NCI-H187 (cell line): ENCODE results near the gene RSBN1L.
"Not testable (repeated sequence)": the region's sequence is repeated elsewhere in the genome, so short reads cannot be mapped to it uniquely, and the experiment has no call there.

Source experiments
- DNase-seq, 2 experiments: peaks; one replicate each; lab custom pipeline; 2025; lab: John Stamatoyannopoulos, UW

RSBN1L gene

DNA sequence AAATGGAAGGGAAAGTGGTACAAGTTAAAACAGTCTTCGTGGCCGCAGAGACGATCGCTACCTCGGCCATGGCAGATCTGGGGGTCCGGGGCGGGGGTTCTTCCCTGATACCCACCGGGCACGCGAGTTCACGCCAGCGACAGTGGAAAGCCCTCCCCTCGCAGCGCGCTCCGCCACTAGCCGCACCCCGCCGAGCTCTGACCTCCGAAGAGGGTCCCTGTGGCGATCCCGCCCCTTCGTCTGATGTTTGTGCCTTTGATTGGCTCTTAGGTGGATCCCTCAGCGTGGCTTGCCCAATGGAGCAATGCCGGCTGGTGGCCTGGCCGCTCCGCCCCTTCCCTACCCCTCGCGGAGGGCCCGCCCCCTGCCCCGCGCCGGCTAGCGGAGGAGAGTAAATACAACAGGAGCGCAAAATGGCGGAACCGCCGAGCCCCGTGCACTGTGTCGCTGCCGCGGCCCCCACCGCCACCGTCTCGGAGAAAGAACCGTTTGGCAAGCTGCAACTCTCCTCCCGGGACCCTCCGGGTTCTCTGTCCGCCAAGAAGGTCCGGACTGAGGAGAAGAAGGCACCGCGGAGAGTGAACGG, at the start of gene RSBN1L:
TSS of gene RSBN1L (plus strand) at position 403 of the 586 bp plus-strand sequence. CDS start at position 414, 11 bp downstream.
- DNase-seq, result peak; percentile 95 to 98

GRCh38 chr7:77648742-77649338, 47.4 kb upstream of the RSBN1L start:
- no peak for DNase-seq

- DNase-seq, result no peak
Measured at GRCh38 chr7:77649716-77650349, 46.4 kb upstream of the RSBN1L start.

DNA sequence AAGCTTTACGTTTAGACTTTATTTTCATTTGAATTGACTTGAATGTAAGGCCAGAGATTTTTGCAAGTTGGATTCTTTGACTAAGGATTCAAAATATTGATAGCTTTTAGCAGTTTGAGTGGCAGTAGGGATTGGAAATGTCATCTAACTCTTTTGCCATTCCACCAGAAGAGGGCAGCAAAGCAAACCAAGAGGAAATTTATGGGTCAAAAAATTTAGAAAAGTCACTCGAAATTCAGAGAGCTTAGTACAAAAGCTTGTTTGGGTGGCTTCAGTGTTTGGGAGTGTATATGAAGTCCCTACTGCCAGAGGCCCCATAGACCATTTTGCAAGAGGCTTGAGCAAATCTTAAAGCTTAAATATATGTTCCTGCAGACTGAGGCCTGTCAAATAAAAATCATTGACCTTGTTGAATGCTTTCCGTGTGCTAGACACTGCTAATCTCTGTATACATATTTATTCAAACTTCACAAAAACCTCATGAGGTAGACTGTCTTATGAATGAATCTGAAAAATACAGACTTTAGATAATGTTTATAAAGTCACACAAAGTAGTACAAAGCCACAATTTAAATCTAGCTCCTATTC, 44.6 kb upstream of the RSBN1L start:
- no peak for DNase-seq

DNA sequence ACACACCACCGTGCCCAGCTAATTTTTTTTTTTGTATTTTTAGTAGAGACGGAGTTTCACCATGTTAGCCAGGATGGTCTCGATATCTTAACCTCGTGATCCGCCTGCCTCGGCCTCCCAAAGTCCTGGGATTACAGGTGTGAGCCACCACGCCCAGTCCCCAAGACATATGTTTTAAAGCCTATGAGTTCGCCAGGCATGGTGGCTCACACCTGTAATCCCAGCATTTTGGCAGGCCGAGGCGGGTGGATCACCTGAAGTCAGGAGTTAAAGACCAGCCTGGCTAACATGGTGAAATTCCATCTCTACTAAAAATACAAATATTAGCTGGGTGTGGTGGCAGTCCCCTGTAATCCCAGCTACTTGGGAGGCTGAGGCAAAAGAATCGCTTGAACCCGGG, 43.4 kb upstream of the RSBN1L start:
- not testable (repeated sequence) for DNase-seq

DNA sequence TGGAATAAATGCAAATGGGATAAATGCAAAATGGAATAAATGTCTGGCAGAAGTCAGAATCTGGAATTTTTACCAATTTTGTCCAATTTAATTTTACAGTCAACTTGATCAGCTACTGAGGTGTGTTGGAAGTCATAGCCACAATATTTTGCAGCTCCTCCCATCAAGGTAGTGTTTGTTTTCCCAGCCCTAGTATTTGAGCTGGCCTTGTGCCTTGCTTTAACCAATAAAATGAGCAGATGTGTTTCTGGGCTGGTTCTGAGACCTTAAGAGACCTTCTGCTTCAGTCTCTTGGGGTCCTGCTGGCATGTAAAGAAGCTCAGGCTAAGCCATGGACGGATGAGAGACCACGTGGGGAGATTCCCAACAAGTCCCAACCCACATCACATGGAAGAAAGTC, 42.7 kb upstream of the RSBN1L start:
- no peak for DNase-seq

GRCh38 chr7:77655356-77655755, 40.9 kb upstream of the RSBN1L start:
- no peak for DNase-seq

- DNase-seq, result no peak
Measured at GRCh38 chr7:77655836-77656455, 40.3 kb upstream of the RSBN1L start.

- DNase-seq, result peak in 1 of 2 experiments; percentile 5
Measured at GRCh38 chr7:77657427-77658224, 38.6 kb upstream of the RSBN1L start.

DNA sequence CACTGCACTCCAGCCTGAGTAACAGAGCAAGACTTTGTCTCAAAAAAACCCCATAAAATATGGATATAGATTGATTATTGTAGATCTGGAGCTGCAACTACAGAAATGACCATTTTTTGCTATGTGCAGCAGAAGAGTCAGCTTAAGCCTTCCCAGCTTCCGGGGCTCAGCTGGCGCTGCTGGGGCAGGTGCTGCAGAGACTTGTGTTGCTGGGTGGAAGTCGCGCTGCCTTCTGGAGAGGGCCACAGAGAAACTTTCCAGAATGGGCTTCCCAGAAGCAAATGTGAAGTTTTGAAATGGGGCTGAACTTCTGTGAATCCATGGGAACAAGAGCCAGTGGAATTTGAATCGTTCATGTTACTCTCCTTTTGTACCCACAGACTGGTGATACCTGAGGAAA, 37.3 kb upstream of the RSBN1L start:
- DNase-seq, result no peak

DNA sequence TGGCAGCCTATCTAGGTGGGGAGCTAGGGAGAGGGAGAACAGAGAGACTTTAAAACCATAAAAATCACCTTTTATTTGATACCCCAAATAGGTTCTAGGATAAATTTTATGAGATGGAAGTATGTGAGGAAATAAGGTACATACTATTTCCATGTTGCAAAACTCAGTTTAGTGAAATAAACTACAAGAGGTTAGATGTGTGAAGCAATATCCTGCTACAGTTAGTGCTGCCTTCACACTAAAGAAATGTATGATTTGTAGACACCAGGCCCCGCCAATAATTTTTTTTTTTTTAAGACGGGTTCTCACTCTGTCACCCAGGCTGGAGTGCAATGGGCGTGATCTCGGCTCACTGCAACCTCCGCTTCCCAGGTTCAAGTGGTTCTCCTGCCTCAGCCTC, 34.4 kb upstream of the RSBN1L start:
- no peak for DNase-seq

GRCh38 chr7:77662869-77663268, 33.4 kb upstream of the RSBN1L start:
- DNase-seq, result no peak

DNA sequence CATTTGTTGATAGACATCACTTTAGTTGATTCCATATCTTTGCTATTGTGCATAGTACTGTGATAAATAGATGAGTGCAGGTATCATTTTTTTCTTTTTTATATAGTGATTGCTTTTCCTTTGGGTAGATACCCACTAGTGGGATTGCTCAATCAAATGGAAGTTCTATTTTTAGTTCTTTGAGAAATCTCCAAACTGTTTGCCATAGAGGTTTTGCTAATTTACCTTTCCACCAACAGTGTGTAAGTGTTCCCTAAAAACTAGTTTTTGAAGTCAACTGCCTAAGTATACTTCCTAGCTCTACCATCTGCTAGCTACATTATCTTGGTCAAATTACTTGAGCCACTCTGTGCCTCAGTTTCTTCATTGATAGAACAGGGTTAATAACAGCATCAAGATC, 31.5 kb upstream of the RSBN1L start:
- no peak for DNase-seq

DNA sequence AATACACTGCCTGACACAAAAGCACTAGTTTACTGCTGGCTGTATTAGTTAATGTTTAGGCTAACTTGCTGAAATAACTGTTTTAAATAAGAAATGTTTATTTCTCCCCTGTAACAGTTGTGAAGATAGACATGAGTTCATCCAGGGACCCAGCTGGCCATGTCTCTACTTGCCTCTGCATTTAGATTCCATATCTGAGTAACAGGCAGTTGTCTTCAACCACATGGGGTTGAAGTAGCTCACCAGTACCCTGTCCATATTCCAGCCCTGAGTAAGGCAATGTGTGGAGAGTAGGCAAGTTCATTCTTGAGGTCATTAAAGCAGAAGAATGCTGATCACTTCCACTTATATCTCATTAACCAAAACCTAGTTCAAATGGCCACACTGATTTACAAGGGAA, 31.1 kb upstream of the RSBN1L start:
- no peak for DNase-seq

DNA sequence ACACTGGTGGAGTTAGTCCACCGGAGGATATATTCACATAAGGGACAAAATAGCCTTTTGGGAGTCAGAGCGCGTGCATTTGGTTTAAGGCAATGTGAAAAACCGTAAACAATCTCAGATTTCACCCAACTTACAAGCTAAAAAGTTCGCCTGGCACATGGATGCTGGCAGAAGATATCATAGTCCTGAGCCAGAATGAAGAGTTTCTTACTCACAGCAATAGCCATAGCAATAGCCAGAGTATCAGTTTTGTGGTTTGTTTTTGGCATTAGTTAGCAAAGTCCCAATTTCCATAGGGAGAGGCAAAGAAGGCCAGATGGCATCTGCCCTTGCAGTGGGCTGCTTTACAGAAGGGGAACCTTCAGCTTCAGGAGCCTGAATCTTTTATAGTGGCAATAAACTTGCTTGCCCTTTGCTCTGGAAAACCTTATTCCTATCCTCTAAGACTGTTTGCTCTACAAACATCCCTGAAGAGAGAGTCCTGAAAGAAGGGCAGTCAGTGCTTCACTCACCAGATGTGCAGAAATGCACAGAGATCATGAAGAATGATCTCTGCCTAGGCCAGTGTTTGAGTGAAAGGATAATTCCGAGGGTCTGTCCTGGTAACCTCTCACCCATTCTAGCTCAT, 28.7 kb upstream of the RSBN1L start:
- DNase-seq, result no peak

- DNase-seq, result no peak
Measured at GRCh38 chr7:77674878-77675277, 21.4 kb upstream of the RSBN1L start.

GRCh38 chr7:77679608-77680007, 16.7 kb upstream of the RSBN1L start:
- DNase-seq, result no peak

GRCh38 chr7:77680266-77680665, 16.0 kb upstream of the RSBN1L start:
- DNase-seq, result no peak

DNA sequence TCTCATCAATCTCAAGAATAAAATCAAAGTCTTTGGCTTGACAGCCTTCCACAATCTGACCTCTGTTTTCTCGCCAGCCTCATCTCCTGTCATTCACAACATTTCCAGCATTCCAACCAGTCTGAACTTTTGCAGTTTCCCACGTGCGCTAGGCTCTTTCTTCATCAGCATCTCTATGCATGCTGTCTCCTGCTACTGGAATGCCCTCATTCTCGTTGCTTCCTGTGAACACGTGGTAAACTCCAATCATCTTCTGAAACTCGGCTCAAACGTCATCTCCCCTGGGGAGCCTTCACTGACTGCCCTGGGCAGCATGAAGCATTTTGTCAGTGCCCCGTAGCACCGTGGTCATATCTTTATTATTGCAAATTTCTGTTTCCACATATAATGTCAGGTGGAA, 12.2 kb upstream of the RSBN1L start:
- no peak for DNase-seq

- DNase-seq, result peak; percentile 19 to 36
Measured at GRCh38 chr7:77685233-77685632, 11.0 kb upstream of the RSBN1L start.

GRCh38 chr7:77687100-77687746, 9.0 kb upstream of the RSBN1L start:
- no peak for DNase-seq
